HepG2 (cell line): ENCODE data around the gene LAMA5. TPM values are rescaled to one million over a fixed set of nuclear protein-coding genes. Genes with fewer than 3 reads are reported as not detected.

ENCODE experiments used
- ATAC-seq: fragments of 200-7000 bp; cut with Tn5 transposase; 3 replicates; pipeline ENCODE4 v1.9.1; 2020; ENCODE audit warnings: mild to moderate bottlenecking, moderate library complexity
- BruUV-seq: library from RNA; stranded (reverse); fragments of 400-500 nt; replicated peaks from 2 replicates; lab custom pipeline; 2021; lab: Mats Ljungman, UMichigan
- CTCF ChIA-PET: fragments of 300-600 bp; formaldehyde crosslinking; extraction: SDS; loops from one replicate; lab custom pipeline; 2021; ENCODE audit warnings: low total read pairs, inconsistent platforms, low intra/inter-chr PET ratio; lab: Yijun Ruan, JAX
- POLR2A ChIA-PET: fragments of 350-600 bp; sonication (Branson Sonifier 250); formaldehyde crosslinking; loops from one replicate; lab custom pipeline; 2020; ENCODE audit warnings: antibody characterized with exemption, inconsistent platforms; lab: Yijun Ruan, JAX
- DNase-seq: peaks from one replicate; pipeline ENCODE4 v3.0.0-alpha.2; 2015; ENCODE audit warnings: low spot score
- FAIRE-seq: peaks from 3 replicates; lab custom pipeline; 2011; peaks lifted over from hg19 to GRCh38; lab: Jason Lieb, UNC
- H2AFZ ChIP-seq: one replicate; pipeline ENCODE4 v1.6.1; 2011; ENCODE audit warnings: low read length, inconsistent platforms
- H3K27ac ChIP-seq: fragments of 300-600 bp; 3 replicates; pipeline ENCODE4 v1.8.0; 2011; ENCODE audit warnings: mixed run types, mild to moderate bottlenecking, mixed read lengths, low read length, inconsistent platforms; ENCODE audit not compliant: insufficient read depth; ENCODE audit errors: extremely low read length
- H3K27me3 ChIP-seq, 2 experiments: fragments of 200-600 bp in 1 of 2; 2 replicates in 1 of 2; 3 replicates in 1 of 2; pipeline versions ENCODE4 v1.6.0 to v1.8.0; 2011; ENCODE audit warnings: low read length in 2 of 2, mild to moderate bottlenecking in 2 of 2, moderate library complexity in 2 of 2, inconsistent platforms in 1 of 2; ENCODE audit not compliant: insufficient read depth in 2 of 2, control insufficient read depth in 1 of 2
- H3K36me3 ChIP-seq, 2 experiments: fragments of 200-600 bp in 1 of 2; replicated peaks in 1 of 2; 2 replicates in 1 of 2; 3 replicates in 1 of 2; pipeline versions ENCODE4 v1.5.1 to v1.8.0; 2011; ENCODE audit warnings: low read length in 2 of 2, inconsistent platforms in 1 of 2; ENCODE audit not compliant: insufficient read depth in 2 of 2, control insufficient read depth in 1 of 2
- H3K4me1 ChIP-seq: 2 replicates; pipeline ENCODE4 v1.5.1; 2012; ENCODE audit warnings: low read length, inconsistent platforms; ENCODE audit not compliant: insufficient read depth
- H3K4me2 ChIP-seq: 2 replicates; pipeline ENCODE4 v1.6.0; 2011; ENCODE audit warnings: low read depth, low read length, inconsistent platforms
- H3K4me3 ChIP-seq, 3 experiments: fragments of 200-600 bp in 1 of 3; sonication (generic), shearing (Covaris generic) in 1 of 3; replicated peaks in 1 of 3; 2 replicates each; pipeline ENCODE4 v1.5.1; 2011 to 2016; ENCODE audit warnings: low read length in 3 of 3, inconsistent platforms in 2 of 3, low read depth in 2 of 3, mild to moderate bottlenecking in 2 of 3, control low read depth in 1 of 3, mixed read lengths in 1 of 3; ENCODE audit not compliant: insufficient read depth in 1 of 3
- H3K79me2 ChIP-seq: one replicate; pipeline ENCODE4 v1.6.1; 2011; ENCODE audit warnings: low read length, inconsistent platforms; ENCODE audit not compliant: insufficient read depth
- H3K9ac ChIP-seq: 2 replicates; pipeline ENCODE4 v1.6.0; 2011; ENCODE audit warnings: mild to moderate bottlenecking, low read depth, low read length, inconsistent platforms; ENCODE audit not compliant: insufficient read depth
- H3K9me3 ChIP-seq: 2 replicates; pipeline ENCODE4 v1.5.1; 2012; ENCODE audit warnings: mild to moderate bottlenecking, low read length
- H4K20me1 ChIP-seq: 2 replicates; pipeline ENCODE4 v1.6.0; 2011; ENCODE audit warnings: inconsistent platforms, mild to moderate bottlenecking, low read length, moderate library complexity; ENCODE audit not compliant: insufficient read depth
- KAT7 ChIP-seq: IDR thresholded peaks from 2 replicates; pipeline ENCODE4 v1.6.1; 2018; ENCODE audit warnings: borderline replicate concordance, missing compliant biosample characterization
- NONO ChIP-seq, 2 experiments: fragments of 450-650 bp in 1 of 2; sonication (generic) in 1 of 2; formaldehyde crosslinking in 1 of 2; IDR thresholded peaks in 1 of 2; conservative IDR thresholded peaks in 1 of 2; 2 replicates each; pipeline versions ENCODE4 v1.6.1 to v1.8.0; 2017 to 2022; ENCODE audit warnings: mild to moderate bottlenecking in 1 of 2, missing genetic modification reagents in 1 of 2, moderate library complexity in 1 of 2
- PHB2 ChIP-seq: fragments of 450-650 bp; IDR thresholded peaks from 2 replicates; pipeline ENCODE4 v1.6.1; 2018; ENCODE audit not compliant: partially characterized antibody
- ZNF124 ChIP-seq: sonication (generic); formaldehyde crosslinking; IDR thresholded peaks from 2 replicates; pipeline ENCODE4 v1.4.0; 2020; ENCODE audit warnings: missing genetic modification reagents
- ZNF205 ChIP-seq: IDR thresholded peaks from 2 replicates; pipeline ENCODE4 v1.6.1; 2018; ENCODE audit warnings: missing biosample characterization, missing genetic modification reagents
- WGBS: methylation state at CpG from one replicate; pipeline ENCODE4 v1.1.6; 2017; ENCODE audit warnings: low lambda C conversion rate; 5-methylcytosine and 5-hydroxymethylcytosine counted together
- in situ Hi-C: cut with HindIII; loops from 2 replicates; pipeline ENCODE4 v1.10.0; 2017; ENCODE audit warnings: low pct_unique_long_range_greater_than_20kb; ENCODE audit not compliant: extremely low pct_ligation_motif_present
- intact Hi-C: fragments of 100-400 bp; cut with micrococcal nuclease; formaldehyde crosslinking; loops from one replicate; pipeline ENCODE4 v1.10.0; 2022; ENCODE audit not compliant: unreplicated experiment
- polyA plus RNA-seq, 8 experiments: library from polyadenylated mRNA; depleted of rRNA in 3 of 8; stranded (reverse) in 7 of 8; unstranded in 1 of 8; fragments of >200 nt; fragmentation: Illumina TruSeq in 4 of 8; extraction: Trizol in 4 of 8; gene quantifications; 2 replicates each; pipeline versions ENCODE4 v1.2.1 to v1.2.3, GENCODE V29; 2011 to 2016; ENCODE audit warnings: low read depth in 4 of 8, missing spikeins in 1 of 8, mixed read lengths in 1 of 8; ENCODE audit not compliant: insufficient read depth in 1 of 8
- total RNA-seq, 5 experiments: library from RNA; depleted of rRNA; stranded (reverse); fragments of >200 nt; fragmentation: Illumina TruSeq; extraction: Trizol; gene quantifications; 2 replicates each; pipeline ENCODE4 v1.2.3, GENCODE V29; 2016; ENCODE audit warnings: low read depth in 1 of 5
- TF ChIP-seq, protein P1 (sequence below): sonication (generic); formaldehyde crosslinking; IDR thresholded peaks from 2 replicates; pipeline ENCODE4 v1.8.0; 2022; ENCODE audit warnings: missing genetic modification reagents, mild to moderate bottlenecking, moderate library complexity, borderline replicate concordance
- TF ChIP-seq, protein P2 (sequence below): sonication (generic); formaldehyde crosslinking; IDR thresholded peaks from 2 replicates; pipeline ENCODE4 v1.4.0; 2020; ENCODE audit warnings: missing genetic modification reagents
- TF ChIP-seq, protein P3 (sequence below): sonication (generic); formaldehyde crosslinking; IDR thresholded peaks from 2 replicates; pipeline ENCODE4 v1.5.0; 2020; ENCODE audit warnings: mild to moderate bottlenecking, missing genetic modification reagents

LAMA5 gene
- total and polyA plus RNA-seq, 2 of the 13 experiments (the other 11 are each of a cell fraction or from before 2014, with no cell fraction given) = 21.0 to 44.7 TPM

DNA sequence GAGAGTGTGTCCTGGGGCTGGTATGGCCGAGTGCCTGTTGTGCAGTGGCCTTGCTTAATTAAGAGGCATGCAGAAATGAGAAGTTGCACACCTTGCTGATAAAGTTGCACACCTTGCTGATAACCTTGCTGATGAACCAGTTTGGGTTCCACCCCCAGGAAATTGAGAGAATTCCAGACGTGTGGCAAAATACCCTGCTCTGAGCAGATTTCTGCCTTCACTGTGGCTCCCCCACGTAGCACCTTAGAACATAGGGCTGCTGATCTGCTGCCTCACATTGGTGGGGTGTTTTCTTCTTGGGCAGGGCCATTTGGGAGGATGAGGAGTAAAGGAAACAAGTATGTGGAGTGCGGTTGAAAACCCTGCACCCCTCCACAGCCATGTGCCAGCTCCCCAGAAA, 86.8 kb downstream of the LAMA5 start:
- Histone ChIP-seq H3K36me3 (peaks cover 51 to 79% of the 10 kb centered on the region in 2 experiments), H3K9ac (no peak overlapping the region), H3K4me2 (no peak overlapping the region), H3K4me3 (no peak overlapping the region), H3K27me3 (no peaks in the 10 kb centered on the region), H3K9me3 (no peaks in the 10 kb centered on the region), H3K27ac (no peak overlapping the region), H4K20me1 (no peaks in the 10 kb centered on the region; the same call in 1 of the 2 replicates), H2AFZ (no peak overlapping the region), H3K79me2 (no peaks in the 10 kb centered on the region), H3K4me1 (no peaks in the 10 kb centered on the region)
- in situ Hi-C loops = no loop called here
- DNase-seq = no peak
- ATAC-seq = no peak
- POLR2A ChIA-PET = no interaction called here
- intact Hi-C loops = no loop called here
- TF ChIP-seq, protein P1, sequence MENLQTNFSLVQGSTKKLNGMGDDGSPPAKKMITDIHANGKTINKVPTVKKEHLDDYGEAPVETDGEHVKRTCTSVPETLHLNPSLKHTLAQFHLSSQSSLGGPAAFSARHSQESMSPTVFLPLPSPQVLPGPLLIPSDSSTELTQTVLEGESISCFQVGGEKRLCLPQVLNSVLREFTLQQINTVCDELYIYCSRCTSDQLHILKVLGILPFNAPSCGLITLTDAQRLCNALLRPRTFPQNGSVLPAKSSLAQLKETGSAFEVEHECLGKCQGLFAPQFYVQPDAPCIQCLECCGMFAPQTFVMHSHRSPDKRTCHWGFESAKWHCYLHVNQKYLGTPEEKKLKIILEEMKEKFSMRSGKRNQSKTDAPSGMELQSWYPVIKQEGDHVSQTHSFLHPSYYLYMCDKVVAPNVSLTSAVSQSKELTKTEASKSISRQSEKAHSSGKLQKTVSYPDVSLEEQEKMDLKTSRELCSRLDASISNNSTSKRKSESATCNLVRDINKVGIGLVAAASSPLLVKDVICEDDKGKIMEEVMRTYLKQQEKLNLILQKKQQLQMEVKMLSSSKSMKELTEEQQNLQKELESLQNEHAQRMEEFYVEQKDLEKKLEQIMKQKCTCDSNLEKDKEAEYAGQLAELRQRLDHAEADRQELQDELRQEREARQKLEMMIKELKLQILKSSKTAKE (CRISPR knock-in tag) = 0 out of 2 replicates have a peak, but pooled peaks have one; percentile 24
- TF ChIP-seq NONO (IDR thresholded peaks at IDR 0.05) = no peak
- TF ChIP-seq NONO (CRISPR knock-in tag; conservative IDR thresholded peaks at IDR 0.05) = 0 out of 2 replicates have a peak, but pooled peaks have one; percentile 34
- no peak for TF ChIP-seq ZNF205 (CRISPR knock-in tag)
- no peak for FAIRE-seq
- WGBS = 96% methylated on average over 4 of the region's 4 CpGs
- BruUV-seq = no TSS peak
- CTCF ChIA-PET = no interaction called here

DNA sequence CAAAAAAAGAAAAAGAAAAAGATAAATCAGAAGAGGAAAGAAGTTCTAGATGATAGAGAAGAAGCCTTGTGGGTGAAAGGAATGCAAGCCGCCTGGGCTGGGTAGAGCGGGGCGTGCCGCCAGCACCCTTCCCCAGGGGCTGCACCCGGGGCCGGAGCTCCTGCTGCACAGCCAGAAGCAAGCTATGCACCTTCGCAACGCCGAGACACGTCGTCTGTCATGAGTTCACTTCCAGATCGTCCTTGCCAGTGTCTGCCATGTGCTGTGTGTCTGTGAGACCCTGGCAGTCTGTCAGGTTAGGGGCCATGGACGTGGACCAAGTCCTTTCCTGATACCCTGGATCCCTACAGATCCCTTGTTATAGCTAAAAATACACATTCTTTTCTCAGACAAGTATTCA, 89.9 kb downstream of the LAMA5 start:
- intact Hi-C loops (no loop called here), in situ Hi-C loops (no loop called here)
- H3K9ac ChIP-seq = no peak overlapping the region
- DNase-seq (no peak), ATAC-seq (no peak), FAIRE-seq (no peak)
- no peak for TF ChIP-seq PHB2
- TF ChIP-seq, protein P2, sequence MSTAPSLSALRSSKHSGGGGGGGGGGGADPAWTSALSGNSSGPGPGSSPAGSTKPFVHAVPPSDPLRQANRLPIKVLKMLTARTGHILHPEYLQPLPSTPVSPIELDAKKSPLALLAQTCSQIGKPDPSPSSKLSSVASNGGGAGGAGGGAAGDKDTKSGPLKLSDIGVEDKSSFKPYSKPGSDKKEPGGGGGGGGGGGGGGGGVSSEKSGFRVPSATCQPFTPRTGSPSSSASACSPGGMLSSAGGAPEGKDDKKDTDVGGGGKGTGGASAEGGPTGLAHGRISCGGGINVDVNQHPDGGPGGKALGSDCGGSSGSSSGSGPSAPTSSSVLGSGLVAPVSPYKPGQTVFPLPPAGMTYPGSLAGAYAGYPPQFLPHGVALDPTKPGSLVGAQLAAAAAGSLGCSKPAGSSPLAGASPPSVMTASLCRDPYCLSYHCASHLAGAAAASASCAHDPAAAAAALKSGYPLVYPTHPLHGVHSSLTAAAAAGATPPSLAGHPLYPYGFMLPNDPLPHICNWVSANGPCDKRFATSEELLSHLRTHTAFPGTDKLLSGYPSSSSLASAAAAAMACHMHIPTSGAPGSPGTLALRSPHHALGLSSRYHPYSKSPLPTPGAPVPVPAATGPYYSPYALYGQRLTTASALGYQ (CRISPR knock-in tag) = no peak
- TF ChIP-seq ZNF124 = no peak
- TF ChIP-seq KAT7 (CRISPR knock-in tag) = no peak
- TF ChIP-seq, protein P3, sequence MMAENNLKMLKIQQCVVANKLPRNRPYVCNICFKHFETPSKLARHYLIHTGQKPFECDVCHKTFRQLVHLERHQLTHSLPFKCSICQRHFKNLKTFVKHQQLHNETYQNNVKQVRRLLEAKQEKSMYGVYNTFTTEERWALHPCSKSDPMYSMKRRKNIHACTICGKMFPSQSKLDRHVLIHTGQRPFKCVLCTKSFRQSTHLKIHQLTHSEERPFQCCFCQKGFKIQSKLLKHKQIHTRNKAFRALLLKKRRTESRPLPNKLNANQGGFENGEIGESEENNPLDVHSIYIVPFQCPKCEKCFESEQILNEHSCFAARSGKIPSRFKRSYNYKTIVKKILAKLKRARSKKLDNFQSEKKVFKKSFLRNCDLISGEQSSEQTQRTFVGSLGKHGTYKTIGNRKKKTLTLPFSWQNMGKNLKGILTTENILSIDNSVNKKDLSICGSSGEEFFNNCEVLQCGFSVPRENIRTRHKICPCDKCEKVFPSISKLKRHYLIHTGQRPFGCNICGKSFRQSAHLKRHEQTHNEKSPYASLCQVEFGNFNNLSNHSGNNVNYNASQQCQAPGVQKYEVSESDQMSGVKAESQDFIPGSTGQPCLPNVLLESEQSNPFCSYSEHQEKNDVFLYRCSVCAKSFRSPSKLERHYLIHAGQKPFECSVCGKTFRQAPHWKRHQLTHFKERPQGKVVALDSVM (CRISPR knock-in tag) = no peak
- H3K36me3 ChIP-seq = peaks cover 59 to 83% of the 10 kb centered on the region in 2 experiments
- CTCF ChIA-PET = no interaction called here
- H4K20me1 ChIP-seq = no peaks in the 10 kb centered on the region; the same call in 1 of the 2 replicates
- WGBS = 87% methylated on average over 13 of the region's 13 CpGs
- no peak overlapping the region for H3K27ac ChIP-seq
- no peak overlapping the region for H2AFZ ChIP-seq
- no peak overlapping the region for H3K4me3 ChIP-seq
- no peaks in the 10 kb centered on the region for H3K4me1 ChIP-seq
- no peaks in the 10 kb centered on the region for H3K27me3 ChIP-seq
- BruUV-seq = no TSS peak
- POLR2A ChIA-PET = no interaction called here
- no peak overlapping the region for H3K4me2 ChIP-seq
- H3K9me3 ChIP-seq = no peaks in the 10 kb centered on the region
- no peaks in the 10 kb centered on the region for H3K79me2 ChIP-seq
